Nephron (organoid): ENCODE results near the gene CEP55.

Experiments
- H3K27ac Mint-ChIP-seq, 3 experiments: 2 replicates each; pipeline ENCODE4 v1.8.0; 2020; ENCODE audit warnings: mixed read lengths in 3 of 3, mild to moderate bottlenecking in 2 of 3, moderate library complexity in 1 of 3
- H3K27me3 Mint-ChIP-seq: 2 replicates; pipeline ENCODE4 v1.8.0; 2021; ENCODE audit warnings: low read depth, mild to moderate bottlenecking, moderate library complexity, mixed read lengths
- H3K36me3 Mint-ChIP-seq: 2 replicates; pipeline ENCODE4 v1.8.0; 2020; ENCODE audit warnings: low read depth, mixed read lengths
- H3K4me1 Mint-ChIP-seq: 2 replicates; pipeline ENCODE4 v1.8.0; 2020; ENCODE audit warnings: mixed read lengths
- H3K4me3 Mint-ChIP-seq, 3 experiments: 2 replicates each; pipeline ENCODE4 v1.8.0; 2020; ENCODE audit warnings: mild to moderate bottlenecking in 3 of 3, mixed read lengths in 3 of 3, moderate library complexity in 2 of 3
- H3K9me3 Mint-ChIP-seq: 2 replicates; pipeline ENCODE4 v1.8.0; 2020; ENCODE audit warnings: mixed read lengths
- CTCF ChIP-seq, 3 experiments: fragments of 200-600 bp; sonication (generic); IDR thresholded peaks; one replicate each; pipeline ENCODE4 v1.5.0; 2021; ENCODE audit warnings: antibody characterized with exemption in 3 of 3; ENCODE audit not compliant: unreplicated experiment in 3 of 3

Gene CEP55

GRCh38 chr10:93503075-93503474 lies 6.7 kb downstream of the CEP55 start:
- no peak for TF ChIP-seq CTCF (IDR thresholded peaks at IDR 0.05; ENCODE audit: unreplicated experiment in 3 of 3)
- H3K9me3 Mint-ChIP-seq: no peaks in the 10 kb centered on the region
- H3K27ac Mint-ChIP-seq: peak overlapping the region; percentile 70 to 83 (median 70)
- H3K4me3 Mint-ChIP-seq: peak overlapping the region in 1 of 3 experiments; percentile 23
- H3K27me3 Mint-ChIP-seq: no peaks in the 10 kb centered on the region
- peaks cover 22% of the 10 kb centered on the region for H3K36me3 Mint-ChIP-seq
- H3K4me1 Mint-ChIP-seq: peaks cover 49% of the 10 kb centered on the region

- peaks cover 21% of the 10 kb centered on the region for H3K36me3 Mint-ChIP-seq
- no peaks in the 10 kb centered on the region for H3K9me3 Mint-ChIP-seq
- no peaks in the 10 kb centered on the region for H3K27me3 Mint-ChIP-seq
- no peak for TF ChIP-seq CTCF (IDR thresholded peaks at IDR 0.05; ENCODE audit: unreplicated experiment in 3 of 3)
- peak overlapping the region in 2 of 3 experiments; percentile 6 to 40 for H3K27ac Mint-ChIP-seq
- no peak overlapping the region for H3K4me3 Mint-ChIP-seq
- peaks cover 32% of the 10 kb centered on the region for H3K4me1 Mint-ChIP-seq
Observed at GRCh38 chr10:93505075-93505474, 8.7 kb downstream of the CEP55 start.

- TF ChIP-seq CTCF (IDR thresholded peaks at IDR 0.05; ENCODE audit: unreplicated experiment in 3 of 3): no peak
- no peaks in the 10 kb centered on the region for H3K27me3 Mint-ChIP-seq
- no peak overlapping the region for H3K27ac Mint-ChIP-seq
- H3K9me3 Mint-ChIP-seq: no peaks in the 10 kb centered on the region
- peaks cover 11% of the 10 kb centered on the region for H3K4me1 Mint-ChIP-seq
- H3K4me3 Mint-ChIP-seq: no peak overlapping the region
- H3K36me3 Mint-ChIP-seq: peaks cover 16% of the 10 kb centered on the region
Observed at GRCh38 chr10:93509816-93510215, 13.4 kb downstream of the CEP55 start.

- no peak overlapping the region for H3K4me3 Mint-ChIP-seq
- no peak overlapping the region for H3K27ac Mint-ChIP-seq
- no peak for TF ChIP-seq CTCF (IDR thresholded peaks at IDR 0.05; ENCODE audit: unreplicated experiment in 3 of 3)
- no peaks in the 10 kb centered on the region for H3K27me3 Mint-ChIP-seq
- peaks cover 18% of the 10 kb centered on the region for H3K4me1 Mint-ChIP-seq
- no peaks in the 10 kb centered on the region for H3K9me3 Mint-ChIP-seq
- H3K36me3 Mint-ChIP-seq: peaks cover 22% of the 10 kb centered on the region
Observed at GRCh38 chr10:93512565-93512964, 16.2 kb downstream of the CEP55 start.

GRCh38 chr10:93513091-93513490 lies 16.7 kb downstream of the CEP55 start:
- Mint-ChIP-seq H3K36me3 (peaks cover 20% of the 10 kb centered on the region), H3K27me3 (no peaks in the 10 kb centered on the region), H3K4me1 (peaks cover 18% of the 10 kb centered on the region), H3K27ac (no peak overlapping the region), H3K9me3 (no peaks in the 10 kb centered on the region), H3K4me3 (no peak overlapping the region)
- no peak for TF ChIP-seq CTCF (IDR thresholded peaks at IDR 0.05; ENCODE audit: unreplicated experiment in 3 of 3)

- Mint-ChIP-seq H3K4me1 (peaks cover 18% of the 10 kb centered on the region), H3K4me3 (no peak overlapping the region), H3K27ac (no peak overlapping the region), H3K36me3 (peaks cover 32% of the 10 kb centered on the region), H3K9me3 (no peaks in the 10 kb centered on the region), H3K27me3 (no peaks in the 10 kb centered on the region)
- no peak for TF ChIP-seq CTCF (IDR thresholded peaks at IDR 0.05; ENCODE audit: unreplicated experiment in 3 of 3)
Observed at GRCh38 chr10:93514521-93514920, 18.1 kb downstream of the CEP55 start.
